SU-DHL-6 (cell line): ENCODE data around the gene PDE4B.

Experiments
- H2AFZ ChIP-seq: fragments of 200-600 bp; sonication (generic); 2 replicates; pipeline ENCODE4 v1.6.1; 2014; ENCODE audit warnings: low read depth, mild to moderate bottlenecking, moderate library complexity, mixed read lengths, antibody characterized with exemption, low read length; ENCODE audit not compliant: severe bottlenecking
- H3F3A ChIP-seq: fragments of 200-600 bp; shearing (Covaris generic); 2 replicates; pipeline ENCODE4 v1.6.0; 2016; ENCODE audit warnings: antibody characterized with exemption, mild to moderate bottlenecking; ENCODE audit not compliant: insufficient read depth
- H3K27ac ChIP-seq: fragments of 200-600 bp; sonication (generic); 2 replicates; pipeline ENCODE4 v1.5.1; 2016; ENCODE audit warnings: low read depth, mild to moderate bottlenecking, low read length, moderate library complexity, mixed read lengths
- H3K27me3 ChIP-seq: fragments of 200-600 bp; sonication (generic), shearing (Covaris generic); 2 replicates; pipeline ENCODE4 v1.6.0; 2014; ENCODE audit warnings: mild to moderate bottlenecking, low read length
- H3K36me3 ChIP-seq: fragments of 200-600 bp; sonication (generic); 2 replicates; pipeline ENCODE4 v1.6.1; 2014; ENCODE audit warnings: mild to moderate bottlenecking, low read length, mixed read lengths
- H3K4me2 ChIP-seq: fragments of 300-600, 200-600 bp; shearing (Covaris generic), sonication (generic); 2 replicates; pipeline ENCODE4 v1.6.0; 2014; ENCODE audit warnings: low read length, low read depth, mild to moderate bottlenecking; ENCODE audit not compliant: poor library complexity, severe bottlenecking
- H3K4me3 ChIP-seq: fragments of 200-600 bp; sonication (generic); 2 replicates; pipeline ENCODE4 v1.5.1; 2014; ENCODE audit warnings: antibody characterized with exemption, low read length, mild to moderate bottlenecking, mixed read lengths; ENCODE audit not compliant: insufficient read depth, poor library complexity, severe bottlenecking
- H3K79me2 ChIP-seq: fragments of 200-600 bp; sonication (generic); 2 replicates; pipeline ENCODE4 v1.6.1; 2014; ENCODE audit warnings: mild to moderate bottlenecking, low read length, moderate library complexity; ENCODE audit not compliant: insufficient read depth
- H3K9ac ChIP-seq: fragments of 200-600 bp; sonication (generic); 2 replicates; pipeline ENCODE4 v1.7.0; 2014; ENCODE audit warnings: mild to moderate bottlenecking, low read length
- H3K9me2 ChIP-seq: fragments of 200-600 bp; sonication (generic); replicated peaks from 2 replicates; pipeline ENCODE4 v1.6.1; 2014; ENCODE audit warnings: low read length; ENCODE audit not compliant: insufficient read depth
- H3K9me3 ChIP-seq: fragments of 200-600 bp; sonication (generic); 2 replicates; pipeline ENCODE4 v1.6.1; 2014; ENCODE audit warnings: low read length, mixed read lengths; ENCODE audit not compliant: insufficient read depth
- H4K20me1 ChIP-seq: fragments of 200-600 bp; sonication (generic); 2 replicates; pipeline ENCODE4 v1.6.1; 2014; ENCODE audit warnings: low read depth, mild to moderate bottlenecking, antibody characterized with exemption, low read length, moderate library complexity, mixed read lengths
- EZH2phosphoT487 ChIP-seq: fragments of 200-600 bp; sonication (generic), shearing (Covaris generic); conservative IDR thresholded peaks from 2 replicates; pipeline ENCODE4 v1.6.1; 2018; ENCODE audit warnings: mild to moderate bottlenecking, antibody characterized with exemption, low read length, moderate library complexity, mixed read lengths
- TF ChIP-seq, protein P1 (sequence below): fragments of 200-600 bp; sonication (generic); IDR thresholded peaks from one replicate; pipeline ENCODE4 v1.5.1; 2017; ENCODE audit warnings: antibody characterized with exemption, mild to moderate bottlenecking, low read length, moderate library complexity; ENCODE audit not compliant: insufficient read depth, poor library complexity, severe bottlenecking

The PDE4B gene

GRCh38 chr1:66333466-66334199 is 540.9 kb downstream of the PDE4B start:
- H3K27ac ChIP-seq, result no peak overlapping the region
- H4K20me1 ChIP-seq, result no peaks in the 10 kb centered on the region
- H3K4me2 ChIP-seq, result no peak overlapping the region
- H3K36me3 ChIP-seq, result no peaks in the 10 kb centered on the region
- H3K79me2 ChIP-seq, result no peaks in the 10 kb centered on the region
- H3K4me3 ChIP-seq, result no peak overlapping the region
- H2AFZ ChIP-seq, result no peak overlapping the region
- no peaks in the 10 kb centered on the region; the same call in 1 of the 2 replicates for H3K27me3 ChIP-seq
- H3K9me2 ChIP-seq, result no peaks in the 10 kb centered on the region
- H3F3A ChIP-seq, result no peaks in the 10 kb centered on the region
- H3K9ac ChIP-seq, result no peak overlapping the region
- H3K9me3 ChIP-seq, result no peaks in the 10 kb centered on the region
- TF ChIP-seq, protein P1, sequence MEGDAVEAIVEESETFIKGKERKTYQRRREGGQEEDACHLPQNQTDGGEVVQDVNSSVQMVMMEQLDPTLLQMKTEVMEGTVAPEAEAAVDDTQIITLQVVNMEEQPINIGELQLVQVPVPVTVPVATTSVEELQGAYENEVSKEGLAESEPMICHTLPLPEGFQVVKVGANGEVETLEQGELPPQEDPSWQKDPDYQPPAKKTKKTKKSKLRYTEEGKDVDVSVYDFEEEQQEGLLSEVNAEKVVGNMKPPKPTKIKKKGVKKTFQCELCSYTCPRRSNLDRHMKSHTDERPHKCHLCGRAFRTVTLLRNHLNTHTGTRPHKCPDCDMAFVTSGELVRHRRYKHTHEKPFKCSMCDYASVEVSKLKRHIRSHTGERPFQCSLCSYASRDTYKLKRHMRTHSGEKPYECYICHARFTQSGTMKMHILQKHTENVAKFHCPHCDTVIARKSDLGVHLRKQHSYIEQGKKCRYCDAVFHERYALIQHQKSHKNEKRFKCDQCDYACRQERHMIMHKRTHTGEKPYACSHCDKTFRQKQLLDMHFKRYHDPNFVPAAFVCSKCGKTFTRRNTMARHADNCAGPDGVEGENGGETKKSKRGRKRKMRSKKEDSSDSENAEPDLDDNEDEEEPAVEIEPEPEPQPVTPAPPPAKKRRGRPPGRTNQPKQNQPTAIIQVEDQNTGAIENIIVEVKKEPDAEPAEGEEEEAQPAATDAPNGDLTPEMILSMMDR, result no peak
- no peak for TF ChIP-seq EZH2phosphoT487

- Histone ChIP-seq H3K9me3 (no peaks in the 10 kb centered on the region), H4K20me1 (no peaks in the 10 kb centered on the region), H3K4me3 (no peak overlapping the region), H3K36me3 (no peaks in the 10 kb centered on the region), H3K27me3 (no peaks in the 10 kb centered on the region; the same call in 1 of the 2 replicates), H3F3A (no peaks in the 10 kb centered on the region), H3K4me2 (no peak overlapping the region), H3K79me2 (no peaks in the 10 kb centered on the region), H3K9ac (no peak overlapping the region), H3K27ac (no peak overlapping the region), H2AFZ (no peak overlapping the region), H3K9me2 (no peaks in the 10 kb centered on the region)
- TF ChIP-seq, protein P1, result no peak
- TF ChIP-seq EZH2phosphoT487, result no peak
Measured at GRCh38 chr1:66334318-66334717, 541.6 kb downstream of the PDE4B start.

DNA sequence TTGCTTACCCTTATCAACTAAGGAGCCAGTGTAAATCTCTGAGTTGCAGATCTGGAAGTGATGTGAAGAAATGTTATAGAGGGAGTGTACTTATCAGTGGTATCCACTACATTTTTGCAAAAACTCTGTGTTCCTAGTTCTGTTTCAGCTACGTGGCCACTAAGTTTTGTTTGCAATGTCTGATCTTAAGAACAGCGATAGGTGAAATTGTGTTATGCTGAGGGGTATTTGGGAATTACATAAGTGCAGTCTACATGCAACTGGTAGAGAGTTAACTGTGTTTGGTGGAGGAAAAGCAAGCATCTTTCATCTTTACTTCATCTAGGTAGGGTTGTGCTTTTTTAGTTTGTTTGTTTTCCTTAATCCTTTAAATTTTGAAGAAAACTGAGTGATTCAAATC is 542.4 kb downstream of the PDE4B start:
- Histone ChIP-seq H3K79me2 (no peaks in the 10 kb centered on the region), H3K9ac (no peak overlapping the region), H3K9me3 (no peaks in the 10 kb centered on the region), H3F3A (no peaks in the 10 kb centered on the region), H3K27me3 (no peaks in the 10 kb centered on the region; the same call in 1 of the 2 replicates), H3K4me3 (no peak overlapping the region), H3K36me3 (no peaks in the 10 kb centered on the region), H3K27ac (no peak overlapping the region), H2AFZ (no peak overlapping the region), H3K9me2 (no peaks in the 10 kb centered on the region), H4K20me1 (no peaks in the 10 kb centered on the region), H3K4me2 (no peak overlapping the region)
- TF ChIP-seq EZH2phosphoT487, result no peak
- TF ChIP-seq, protein P1, result no peak
